Skin epidermis (tissue), 12 donors: ENCODE measurements around the gene SFXN5.
"Not testable (repeated sequence)": the region's sequence is repeated elsewhere in the genome, so short reads cannot be mapped to it uniquely, and the experiment has no call there.

ENCODE experiments used
- H3K27ac ChIP-seq, 21 experiments: fragments of 200-600 bp; sonication (generic) in 11 of 21; one replicate each; pipeline ENCODE4 v1.5.0; 2020; ENCODE audit warnings: mild to moderate bottlenecking in 3 of 21, inconsistent platforms in 2 of 21, moderate library complexity in 2 of 21
- H3K4me3 ChIP-seq, 7 experiments: fragments of 200-600 bp; sonication (generic) in 2 of 7; one replicate each; pipeline ENCODE4 v1.5.0; 2020; ENCODE audit warnings: inconsistent platforms in 2 of 7, mild to moderate bottlenecking in 2 of 7, moderate library complexity in 1 of 7

SFXN5 gene

DNA sequence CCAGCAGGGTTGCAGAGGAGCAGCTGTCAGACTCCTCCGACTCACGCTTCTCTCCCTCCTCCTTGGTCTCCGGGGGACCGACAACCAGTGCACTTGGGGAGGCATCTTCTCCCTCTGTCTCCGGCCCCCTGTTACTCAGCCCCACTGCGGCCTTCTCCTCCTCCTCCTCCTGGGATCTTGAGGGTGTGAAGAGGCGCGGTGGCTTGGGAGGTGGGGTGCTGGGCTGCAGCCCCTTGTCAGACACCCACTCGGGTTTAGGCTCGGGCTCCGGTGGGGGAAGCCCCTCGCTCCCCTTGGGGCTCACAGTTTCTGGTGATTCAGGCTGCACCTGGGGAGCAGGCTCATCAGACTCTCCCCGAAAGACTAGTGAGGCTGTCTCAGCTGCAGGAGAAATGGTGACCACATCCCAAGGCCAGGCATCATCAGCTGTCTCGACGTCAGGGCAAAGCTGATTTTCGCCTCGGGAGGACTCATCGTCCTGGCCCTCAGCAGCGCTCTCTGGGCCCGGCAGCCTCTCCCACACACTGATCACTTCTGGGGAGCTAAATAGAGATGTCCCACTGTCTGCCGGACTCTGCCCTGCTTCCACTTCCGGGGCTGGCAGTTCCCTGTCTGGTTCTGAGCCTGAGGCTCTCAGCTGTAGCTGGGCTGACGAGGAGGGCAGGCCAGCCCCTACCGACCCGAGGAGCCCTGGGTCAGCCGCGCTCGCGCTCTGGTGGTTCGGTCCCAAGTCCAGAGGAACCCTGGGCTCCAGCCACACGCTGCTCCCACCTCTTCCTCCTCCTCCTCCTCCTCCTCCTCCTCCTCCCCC lies 9.0 kb upstream of the SFXN5 start:
- H3K27ac ChIP-seq: no peak overlapping the region
- H3K4me3 ChIP-seq: no peak overlapping the region

GRCh38 chr2:73079636-73080035 lies 8.1 kb upstream of the SFXN5 start:
- H3K4me3 ChIP-seq: no peak overlapping the region
- H3K27ac ChIP-seq: no peak overlapping the region

DNA sequence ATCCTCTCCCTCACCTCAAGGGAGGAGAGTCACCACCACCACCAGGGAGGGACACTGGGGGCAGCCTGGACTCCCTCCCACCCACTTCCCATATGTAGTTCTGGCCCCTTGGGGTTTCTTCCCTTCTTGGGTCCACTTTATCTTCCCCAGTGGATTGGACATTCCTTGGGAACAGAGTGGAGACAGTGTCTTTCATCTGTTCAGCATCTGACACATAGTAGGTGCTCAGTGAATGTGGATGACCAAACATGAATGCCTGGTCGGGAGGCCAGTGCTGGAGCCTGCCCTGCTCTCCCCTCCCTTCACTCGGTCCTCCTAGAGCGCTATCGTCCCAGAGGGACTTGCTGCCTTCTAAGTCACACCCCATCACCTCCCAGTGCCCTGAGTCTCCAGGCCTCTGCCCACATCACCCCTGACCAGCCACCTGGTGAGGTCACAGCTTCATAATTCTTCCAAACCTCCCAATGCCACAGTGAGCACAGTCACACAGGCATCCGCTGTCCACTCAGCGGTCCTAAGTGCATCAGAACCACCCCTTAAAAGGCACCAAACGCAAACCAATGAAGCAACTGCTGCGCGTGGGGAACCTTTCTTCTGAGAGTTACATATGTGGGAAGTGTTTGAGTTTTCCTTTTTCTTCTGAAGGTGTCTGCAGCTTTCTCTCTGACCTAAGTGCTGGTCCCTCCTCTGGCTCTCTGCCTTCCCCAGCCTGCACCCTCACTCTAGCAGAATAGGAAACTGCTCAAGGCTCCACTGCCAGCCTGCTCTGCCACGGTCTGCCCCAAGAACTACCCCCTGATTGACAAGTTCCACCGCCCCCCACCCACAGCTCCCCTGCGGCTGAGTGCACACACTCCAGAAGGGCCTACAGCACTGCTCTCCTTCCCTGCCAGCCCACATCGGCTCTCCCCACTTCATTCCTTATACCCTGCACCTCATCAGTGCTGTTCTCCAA lies 7.2 kb upstream of the SFXN5 start:
- no peak overlapping the region for H3K4me3 ChIP-seq
- H3K27ac ChIP-seq: no peak overlapping the region

GRCh38 chr2:73077424-73077795 lies 5.9 kb upstream of the SFXN5 start:
- Histone ChIP-seq H3K4me3 (no peak overlapping the region), H3K27ac (no peak overlapping the region)

GRCh38 chr2:73076701-73077423 lies 5.3 kb upstream of the SFXN5 start:
- no peak overlapping the region for H3K4me3 ChIP-seq
- H3K27ac ChIP-seq: no peak overlapping the region

DNA sequence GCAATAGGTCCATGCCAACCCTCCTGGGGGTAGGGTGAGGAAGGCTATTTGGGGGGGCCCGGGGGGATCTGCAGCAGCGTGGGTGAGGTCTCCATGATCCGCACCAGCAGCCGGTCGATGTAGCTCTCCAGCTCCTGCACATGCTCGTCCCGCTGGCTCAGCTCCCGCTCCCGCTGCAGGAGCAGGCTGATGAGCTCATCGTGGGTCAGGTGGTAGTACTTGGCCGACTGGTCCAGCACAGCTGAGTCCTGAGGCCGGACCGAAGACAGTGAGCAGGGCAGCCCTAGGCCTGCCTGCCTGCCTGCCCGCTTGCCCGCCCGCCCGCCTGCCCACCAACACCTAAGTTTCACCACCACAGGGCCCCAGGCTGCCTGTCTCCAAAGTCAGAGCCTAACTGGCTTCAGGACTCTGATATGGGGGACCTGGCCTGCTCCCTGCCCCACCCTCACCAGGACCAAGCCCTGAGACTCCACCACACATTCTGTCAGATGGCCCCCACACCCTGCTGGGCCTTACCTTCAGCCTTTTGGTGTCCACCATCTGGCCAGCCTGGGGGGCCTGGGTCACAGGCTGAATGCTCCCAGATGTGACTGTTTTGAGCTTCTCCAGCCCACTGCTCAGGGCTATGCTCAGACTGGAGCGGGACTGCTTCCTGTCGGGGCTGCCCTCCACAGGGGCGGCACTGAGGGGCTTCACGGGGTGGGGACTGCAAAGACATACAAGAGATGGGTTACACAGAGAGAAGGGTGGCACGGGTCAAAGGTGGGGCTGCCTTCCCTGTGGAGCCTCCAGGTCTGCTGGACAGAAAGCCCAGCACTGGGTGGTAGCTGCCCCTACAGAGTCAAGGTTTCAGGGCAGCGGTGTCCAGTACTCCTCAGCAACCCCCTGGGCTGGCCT lies 4.2 kb upstream of the SFXN5 start:
- H3K27ac ChIP-seq: no peak overlapping the region
- no peak overlapping the region for H3K4me3 ChIP-seq

DNA sequence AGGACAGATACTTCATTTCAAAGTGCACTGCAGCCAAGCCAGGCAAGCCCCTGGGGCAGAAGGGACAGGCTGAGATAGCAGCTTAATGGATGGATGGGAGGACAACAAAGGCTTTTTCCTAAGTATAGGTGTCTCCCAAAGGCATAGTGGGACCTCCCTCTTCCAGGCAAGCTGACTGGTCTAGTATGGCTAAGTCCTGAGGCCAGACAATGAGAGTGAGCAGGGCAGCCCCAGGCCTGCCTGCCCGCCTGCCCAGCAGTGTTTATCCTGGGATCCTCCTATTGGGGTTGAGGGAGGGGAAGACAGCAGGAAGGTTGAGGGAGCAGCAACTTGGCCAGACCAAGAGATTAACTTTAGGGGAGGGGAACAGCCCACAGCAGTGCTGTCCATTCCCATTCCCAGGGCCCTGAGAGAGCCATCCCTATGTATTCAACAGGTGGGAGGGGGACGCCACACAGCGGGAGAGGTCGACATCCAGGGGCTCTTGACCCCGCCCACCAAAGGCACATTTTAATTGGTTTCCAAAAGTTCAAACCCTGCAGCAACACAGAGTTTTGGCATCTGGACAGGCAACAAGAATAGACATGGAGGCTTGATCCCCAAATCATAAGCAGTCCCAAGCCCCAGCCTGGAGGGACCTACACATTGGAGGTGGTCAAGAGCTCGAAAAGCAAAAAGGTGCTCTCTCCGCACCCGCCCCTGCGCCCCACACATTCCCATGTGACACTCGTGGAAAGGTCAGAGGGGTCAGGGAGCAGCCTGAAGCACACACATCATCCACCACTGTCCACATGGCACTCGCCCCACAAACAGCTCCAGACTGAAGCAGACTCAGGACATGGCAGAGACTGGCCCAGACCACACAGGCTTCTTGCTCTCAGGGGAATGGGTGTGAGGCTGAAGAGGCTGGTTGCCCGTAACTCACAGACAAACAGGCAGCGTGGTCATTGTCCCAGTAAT lies 2.9 kb upstream of the SFXN5 start:
- Histone ChIP-seq H3K4me3 (no peak overlapping the region), H3K27ac (no peak overlapping the region)

GRCh38 chr2:73072416-73072815 lies 904 bp upstream of the SFXN5 start:
- peak overlapping the region in 4 of 7 experiments; percentile 59 to 98 (median 90) for H3K4me3 ChIP-seq
- H3K27ac ChIP-seq: peak overlapping the region in 12 of 21 experiments; percentile 57 to 98 (median 90)

- H3K4me3 ChIP-seq: peak overlapping the region; percentile 55 to 98 (median 85)
- peak overlapping the region in 18 of 21 experiments; percentile 57 to 98 (median 90) for H3K27ac ChIP-seq
Measured at GRCh38 chr2:73072129-73072395, 550 bp upstream of the SFXN5 start.

DNA sequence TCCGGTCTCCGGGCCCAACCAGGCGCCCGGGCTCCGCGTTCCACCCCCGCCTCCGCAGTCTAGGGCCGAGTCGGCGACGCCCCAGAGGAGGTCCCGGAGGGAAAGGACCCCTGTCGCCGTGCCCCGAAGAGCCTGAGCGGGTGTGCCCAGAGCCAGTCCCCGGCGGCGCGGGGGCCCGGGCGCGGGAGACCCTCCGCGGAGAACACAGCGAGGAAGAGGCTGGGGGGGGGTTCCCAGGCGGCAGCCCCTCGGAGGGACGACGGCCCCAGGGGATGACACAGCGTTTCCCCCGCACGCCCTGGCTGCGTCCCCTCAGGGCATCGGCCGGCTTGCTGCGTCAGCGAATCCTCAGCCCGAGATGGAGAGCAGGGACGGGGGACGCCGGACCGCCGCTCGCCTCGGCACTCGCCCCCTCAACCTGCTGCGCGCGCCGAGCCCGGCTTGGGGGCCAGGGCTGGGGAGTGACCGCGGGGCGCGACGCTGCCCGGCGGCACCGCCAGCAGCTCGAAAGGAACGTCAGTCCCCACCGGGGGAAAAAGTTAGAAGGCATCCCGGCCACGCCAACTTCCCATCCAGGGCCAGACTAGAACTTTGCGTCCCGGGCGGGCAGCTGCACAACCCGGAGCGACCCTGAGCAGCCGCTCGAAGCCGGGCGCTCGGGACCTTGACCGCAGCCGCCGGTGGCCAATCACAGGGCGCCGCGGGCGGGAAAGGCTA lies 711 bp downstream of the SFXN5 start:
- peak overlapping the region; percentile 55 to 98 (median 85) for H3K4me3 ChIP-seq

DNA sequence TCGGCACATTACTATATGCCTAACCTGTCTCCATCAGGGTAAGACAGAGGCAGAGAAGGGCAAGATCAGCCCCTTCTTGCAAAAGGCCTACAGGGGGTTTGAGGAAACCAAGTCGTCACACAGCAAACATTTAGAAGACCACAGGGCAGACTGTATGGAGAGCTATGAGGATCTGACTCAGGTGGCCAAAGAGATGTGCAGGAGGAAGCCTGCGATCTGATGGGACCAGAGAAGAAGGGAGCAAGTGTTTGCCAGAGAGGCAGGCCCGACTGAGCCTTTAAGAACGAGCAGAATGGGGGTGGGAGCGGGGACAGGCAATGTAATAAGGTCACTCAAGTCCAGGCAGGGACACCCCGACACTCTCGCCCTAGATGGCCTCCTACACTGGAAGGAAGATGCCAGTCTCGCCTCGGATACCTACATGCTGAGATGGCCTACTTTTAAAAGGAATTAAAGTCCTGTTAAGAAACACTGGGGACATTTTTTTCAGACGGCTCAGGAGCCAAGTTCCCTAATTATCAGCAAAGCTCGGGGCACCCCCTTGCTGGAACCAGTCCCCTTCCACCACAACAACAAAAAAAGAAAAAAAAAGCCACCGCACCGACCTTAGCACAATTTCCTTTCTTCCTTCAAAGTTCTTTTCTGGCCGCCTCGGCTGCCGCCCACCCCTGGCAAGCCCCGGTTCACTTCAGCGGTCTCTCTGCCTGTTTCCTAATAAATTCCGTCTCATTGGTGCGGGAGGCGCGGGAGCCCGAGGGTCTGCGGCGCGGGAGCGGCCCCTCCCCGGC lies 1.5 kb downstream of the SFXN5 start:
- Histone ChIP-seq H3K27ac (peak overlapping the region; percentile 77 to 98 (median 90)), H3K4me3 (peak overlapping the region; percentile 55 to 98 (median 85))

More for the DNA sequence above, 711 bp downstream of the SFXN5 start:
- peak overlapping the region; percentile 77 to 98 (median 90) for H3K27ac ChIP-seq

DNA sequence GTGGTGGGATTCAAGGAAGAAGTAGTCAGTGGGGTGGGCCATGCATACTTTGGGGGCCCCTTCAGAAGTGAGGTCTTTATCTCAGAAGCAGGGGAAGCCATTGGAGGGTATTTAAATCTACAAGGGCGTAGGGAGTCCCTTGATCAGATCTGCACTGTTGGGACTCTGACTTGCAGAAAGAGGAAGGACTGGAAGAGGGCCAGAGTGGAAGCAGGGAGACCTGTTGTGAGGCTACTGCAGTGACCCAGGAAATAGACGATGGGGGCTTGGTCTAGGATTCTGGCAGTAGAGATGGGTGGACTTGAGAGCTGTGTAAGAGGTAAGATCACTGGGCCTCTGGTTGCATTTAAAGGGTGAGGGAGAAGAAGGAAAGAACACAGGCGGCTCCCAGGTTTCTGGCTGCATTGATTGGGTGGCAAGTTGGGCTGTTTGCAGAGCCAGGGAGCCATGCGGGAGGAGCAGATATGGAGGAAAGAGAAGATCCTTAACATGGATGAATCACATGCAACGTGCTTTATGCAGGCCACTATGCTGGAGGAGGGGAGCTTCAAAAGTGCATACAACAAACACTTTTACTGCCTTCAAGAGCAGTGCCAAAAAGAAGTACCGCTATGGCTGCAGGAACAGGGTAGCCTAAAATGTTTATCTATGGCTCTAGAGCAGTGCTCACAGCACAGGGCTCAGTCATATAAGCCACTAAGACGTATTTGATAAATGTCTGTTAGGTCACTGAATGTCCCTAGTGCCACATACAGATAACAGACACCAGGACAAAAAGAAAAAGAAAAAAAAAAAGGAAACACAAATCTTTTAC lies 2.3 kb downstream of the SFXN5 start:
- Histone ChIP-seq H3K27ac (peak overlapping the region in 10 of 21 experiments; percentile 1 to 95 (median 90)), H3K4me3 (peak overlapping the region in 5 of 7 experiments; percentile 55 to 98 (median 92))

DNA sequence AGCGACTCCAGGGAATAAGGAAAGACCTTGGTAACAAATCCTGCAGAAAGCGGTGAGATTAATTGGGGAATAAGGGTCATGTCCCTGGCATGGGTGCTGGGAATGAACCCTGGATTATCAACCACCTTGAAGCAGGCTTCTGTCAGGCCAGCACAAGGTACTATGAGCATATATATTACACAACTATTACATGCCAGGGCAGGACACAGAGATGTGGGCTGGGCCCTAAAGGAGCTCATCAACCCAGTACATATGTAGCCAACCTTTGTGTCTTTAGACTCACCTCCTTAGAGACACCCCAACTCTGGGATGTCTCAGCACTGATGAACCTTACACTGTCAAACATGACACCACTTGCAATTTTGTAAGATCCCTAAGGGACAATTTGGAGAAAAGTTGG lies 3.4 kb downstream of the SFXN5 start:
- H3K27ac ChIP-seq: peak overlapping the region in 5 of 21 experiments; percentile 25 to 57 (median 34)
- H3K4me3 ChIP-seq: no peak overlapping the region

- H3K27ac ChIP-seq: no peak overlapping the region
- H3K4me3 ChIP-seq: no peak overlapping the region
Measured at GRCh38 chr2:73067043-73067442, 4.5 kb downstream of the SFXN5 start.

GRCh38 chr2:73065070-73065469 lies 6.4 kb downstream of the SFXN5 start:
- not testable (repeated sequence) for H3K4me3 ChIP-seq
- peak overlapping the region in 11 of 21 experiments; percentile 2 to 82 (median 71) for H3K27ac ChIP-seq
